ENCODE measurements around the gene RNF43.
A peak's percentile ranks its signal among the peaks of the same experiment; 100 is the strongest.
"Not testable (repeated sequence)": the region's sequence is repeated elsewhere in the genome, so short reads cannot be mapped to it uniquely, and the experiment has no call there.

Gene RNF43

DNA sequence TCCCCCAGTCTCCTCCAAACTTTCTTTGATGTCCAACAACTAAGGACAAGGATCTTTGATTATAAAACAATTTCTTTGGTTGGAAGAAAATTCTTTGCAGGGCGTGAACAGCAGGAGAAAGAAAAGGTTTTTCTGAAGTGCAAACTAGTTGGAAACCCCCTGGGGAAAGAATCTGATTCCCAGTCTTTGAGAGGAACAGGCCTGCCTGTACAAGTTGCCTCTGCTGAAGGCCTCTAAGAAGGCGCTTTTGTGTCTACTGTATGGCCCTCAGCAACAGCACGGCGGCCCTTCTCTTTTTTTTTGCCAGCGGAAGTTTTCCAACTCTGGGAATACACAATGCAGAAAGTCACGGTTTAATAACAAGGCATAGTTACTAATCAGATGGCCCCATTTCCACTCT lies 14.0 kb downstream of the RNF43 start:
- DNase-seq, result peak; percentile 38

DNA sequence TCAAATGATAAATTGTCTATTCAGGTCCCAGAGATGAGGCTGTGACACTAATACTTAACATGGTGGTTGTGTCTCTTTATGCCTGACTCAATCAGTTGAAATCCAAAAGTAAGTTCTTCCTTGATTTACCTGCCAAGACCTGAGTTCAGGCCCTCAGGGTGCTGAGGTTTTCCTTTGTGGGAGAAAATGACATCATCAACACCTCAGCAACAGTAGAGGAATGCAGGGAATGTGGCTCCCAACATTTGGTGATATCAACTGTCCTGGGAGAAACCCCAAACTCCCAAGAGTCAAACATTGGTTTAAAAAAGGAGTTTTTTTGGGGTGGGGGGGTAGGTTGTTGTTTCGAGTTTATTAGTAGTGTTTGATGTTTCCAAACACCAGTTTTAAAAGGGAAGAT lies 14.7 kb downstream of the RNF43 start:
- no peak for DNase-seq

DNA sequence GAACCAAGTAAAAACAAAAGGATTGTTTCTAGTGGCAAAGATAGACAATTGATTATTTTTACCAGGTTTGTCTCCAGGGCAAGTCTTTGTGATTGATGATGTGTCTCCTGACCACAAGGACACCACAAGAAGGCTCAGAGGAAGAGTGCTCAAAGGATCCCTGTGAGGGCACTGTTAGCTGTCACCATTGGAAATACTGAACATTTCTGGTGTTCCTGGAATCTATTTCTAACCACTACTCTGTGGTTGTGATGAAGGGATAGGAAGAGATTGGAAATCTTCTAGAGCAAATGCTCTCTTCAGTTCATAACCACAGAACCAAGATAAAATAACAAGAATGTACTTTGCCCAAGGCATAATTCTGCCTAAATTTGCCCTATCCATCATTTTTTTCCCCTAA lies 15.3 kb downstream of the RNF43 start:
- DNase-seq, result no peak

DNA sequence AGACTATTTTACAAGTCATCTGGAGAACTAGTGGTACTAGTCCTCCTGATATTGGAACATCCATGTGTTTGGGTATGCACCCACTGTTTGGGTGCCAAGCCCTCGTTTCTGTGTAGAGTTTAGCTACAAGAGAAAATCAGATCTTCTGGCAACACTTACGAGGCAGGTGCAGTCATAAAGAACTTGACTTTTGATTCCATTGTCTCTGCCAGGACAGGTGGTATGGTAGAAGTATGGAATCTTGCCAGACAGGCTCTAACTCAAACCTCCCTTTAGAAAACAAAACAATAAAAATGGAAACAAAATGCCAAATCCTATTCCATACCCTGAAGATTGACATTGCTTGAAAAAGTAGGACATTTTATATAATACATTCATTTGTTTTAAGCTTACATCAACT lies 16.0 kb downstream of the RNF43 start:
- peak; percentile 62 for DNase-seq

DNA sequence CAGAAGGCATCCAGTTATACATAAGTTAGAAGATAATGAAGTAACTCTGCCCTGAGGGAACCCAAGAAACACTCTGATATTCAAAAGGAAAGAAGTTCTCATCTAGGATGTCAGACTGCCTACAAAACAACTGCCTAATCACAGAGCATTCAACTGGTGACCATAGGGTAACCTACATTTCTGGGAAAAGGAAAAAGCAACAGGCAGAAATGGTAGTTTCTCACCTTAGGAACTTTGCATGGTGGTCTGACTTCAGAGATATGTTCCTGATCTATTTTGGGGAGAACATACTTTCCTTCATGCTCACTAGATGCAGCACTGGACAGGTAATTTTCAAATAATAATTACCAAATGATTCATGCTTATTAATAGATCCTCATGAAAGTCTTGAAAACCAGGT lies 16.5 kb downstream of the RNF43 start:
- peak; percentile 49 for DNase-seq

DNA sequence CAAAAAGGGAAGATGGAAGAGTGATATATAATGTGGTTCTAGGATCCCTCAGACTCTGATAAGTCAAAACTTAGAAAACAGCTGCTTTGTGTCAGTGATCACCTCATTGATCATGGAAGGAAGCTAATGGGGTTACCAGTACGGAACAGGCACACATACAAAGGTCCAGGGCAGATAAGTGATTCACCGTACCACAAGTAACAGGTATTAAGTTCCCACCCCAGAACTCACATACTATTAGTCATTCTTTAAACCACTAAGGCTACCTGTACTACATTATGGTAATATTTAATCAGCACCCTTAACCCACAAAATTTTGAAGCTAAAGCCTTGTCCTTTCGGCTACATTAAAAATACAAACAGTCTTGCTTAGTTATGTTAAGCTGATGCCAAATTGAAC lies 17.4 kb downstream of the RNF43 start:
- DNase-seq, result no peak

DNA sequence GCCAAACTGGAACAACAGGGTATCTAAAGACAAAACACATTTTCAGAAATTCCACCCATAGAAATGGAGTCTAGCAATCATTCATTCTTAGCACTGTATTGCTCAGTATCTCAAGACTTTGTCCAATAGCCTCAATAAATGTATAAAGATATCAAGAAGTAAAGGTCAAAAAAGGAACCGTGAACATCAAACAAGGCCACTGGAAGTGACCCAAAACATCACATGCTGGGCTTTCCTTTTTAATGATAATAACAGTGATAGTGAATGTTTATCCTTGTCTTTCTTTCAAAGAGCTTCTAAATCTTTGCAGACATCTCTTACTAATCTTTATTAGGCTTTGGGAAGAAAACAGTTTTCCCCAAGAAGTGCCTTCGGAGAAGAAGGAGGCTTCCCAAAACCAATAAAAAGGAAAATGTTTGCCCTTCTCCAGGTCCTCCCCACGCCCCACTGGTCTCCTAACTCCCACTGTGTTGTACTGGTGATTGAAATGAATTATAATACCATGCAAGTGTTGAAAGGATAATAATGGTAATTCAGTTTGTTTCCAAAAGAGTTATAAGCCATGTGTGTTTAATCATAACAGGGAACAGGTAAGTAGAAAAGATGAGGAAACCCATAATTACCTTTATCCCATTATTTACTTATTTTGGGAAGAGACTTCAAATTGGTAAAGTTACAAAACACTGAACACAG lies 18.6 kb downstream of the RNF43 start:
- DNase-seq, result no peak

DNA sequence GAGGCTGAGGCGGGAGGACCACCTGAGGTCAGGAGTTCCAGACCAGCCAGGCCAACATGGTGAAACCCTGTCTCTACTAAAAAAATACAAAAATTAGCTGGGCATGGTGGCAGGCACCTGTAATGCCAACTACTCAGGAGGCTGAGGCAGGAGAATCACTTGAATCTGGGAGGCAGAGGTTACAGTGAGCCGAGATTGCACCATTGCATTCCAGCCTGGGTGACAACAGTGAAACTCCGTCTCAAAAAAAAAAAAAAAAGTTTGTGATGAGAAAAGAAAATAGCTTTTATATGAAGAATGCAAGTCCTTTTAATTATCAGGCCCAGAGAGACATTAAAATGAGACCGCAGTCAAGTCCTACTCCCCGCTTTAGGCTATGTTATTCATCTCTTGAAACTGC lies 19.9 kb downstream of the RNF43 start:
- not testable (repeated sequence) for DNase-seq

DNA sequence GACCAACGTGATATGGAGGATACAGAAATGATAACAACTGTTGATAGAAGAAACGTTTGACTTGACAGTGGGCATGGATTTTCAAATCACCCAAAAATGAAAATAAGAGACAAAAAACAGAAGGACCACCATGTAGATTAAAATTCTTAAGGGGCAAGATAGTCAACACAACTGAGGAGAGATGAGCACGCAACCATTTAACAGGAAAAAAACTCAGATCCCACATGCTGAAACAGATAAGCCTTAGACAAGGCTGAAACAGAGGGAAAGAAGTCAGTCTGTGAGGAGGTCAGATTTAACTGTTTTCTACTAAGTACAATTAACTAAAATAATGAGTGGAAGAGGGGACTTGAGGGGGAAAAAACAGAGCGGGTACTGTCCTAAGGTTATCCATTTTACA lies 21.2 kb downstream of the RNF43 start:
- DNase-seq, result no peak

DNA sequence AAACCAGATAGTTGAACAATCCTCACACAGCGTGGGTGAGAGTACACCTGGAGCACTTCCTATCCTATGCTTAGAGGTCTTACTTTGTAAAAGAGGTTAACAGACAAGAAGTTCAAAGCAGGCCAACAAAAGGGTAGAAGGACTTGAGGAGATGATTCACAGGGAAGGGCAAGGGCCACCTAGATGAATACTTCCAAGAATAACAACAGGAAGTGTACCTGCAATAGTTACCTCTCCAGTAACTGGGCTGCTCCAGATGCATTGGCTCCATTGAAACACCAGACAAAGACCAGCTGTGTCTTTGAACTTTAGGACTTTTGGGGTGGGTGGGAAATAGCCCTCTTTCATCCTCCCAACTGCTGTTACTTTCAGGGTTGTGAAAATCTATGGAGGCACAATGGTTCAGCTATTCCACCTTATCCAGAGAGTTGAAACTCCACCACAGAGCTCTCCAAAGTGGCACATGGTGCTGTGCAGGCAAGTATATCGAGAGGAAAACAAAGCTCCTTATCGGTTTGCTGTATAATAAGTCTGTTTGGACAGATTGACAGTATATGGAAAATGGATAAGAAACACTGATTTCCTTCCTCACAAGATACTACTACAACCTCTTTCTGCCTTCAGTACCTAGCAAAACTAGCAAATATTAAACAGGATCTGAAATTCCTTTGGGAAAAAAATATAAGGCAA lies 22.7 kb downstream of the RNF43 start:
- no peak for DNase-seq

DNA sequence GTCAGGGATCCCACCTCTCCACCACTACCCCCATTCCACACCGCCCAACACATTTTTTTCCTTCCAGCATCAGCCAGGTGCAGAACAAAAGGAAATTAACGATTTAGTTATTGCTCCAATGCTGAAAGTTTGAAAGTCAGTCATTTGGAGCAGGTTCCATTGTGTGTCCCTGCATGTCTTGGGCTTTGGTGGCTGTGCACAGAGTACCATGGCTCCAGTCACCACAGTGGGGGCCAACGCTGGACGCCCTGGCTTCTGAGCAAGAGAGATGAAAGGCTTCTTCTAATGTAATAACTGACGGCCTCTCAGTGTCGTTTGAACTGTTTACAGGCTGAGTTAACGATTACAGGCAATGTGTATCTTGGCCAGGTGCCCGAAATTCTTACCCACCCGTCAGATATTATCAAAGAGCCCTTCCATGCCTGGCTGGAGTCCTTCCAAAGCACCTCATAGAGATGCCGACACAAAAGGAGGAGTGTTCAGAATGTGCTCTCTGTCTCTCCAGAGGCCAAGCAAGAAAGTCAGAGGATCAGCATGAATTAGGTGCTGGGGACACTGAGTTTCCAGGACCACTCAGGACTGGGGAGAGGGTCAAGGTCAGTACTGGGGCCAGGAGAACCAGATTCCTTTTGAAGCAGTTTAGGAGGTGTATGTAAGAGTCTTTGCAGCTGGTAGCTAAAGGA lies 25.9 kb downstream of the RNF43 start:
- DNase-seq, result peak; percentile 79

DNA sequence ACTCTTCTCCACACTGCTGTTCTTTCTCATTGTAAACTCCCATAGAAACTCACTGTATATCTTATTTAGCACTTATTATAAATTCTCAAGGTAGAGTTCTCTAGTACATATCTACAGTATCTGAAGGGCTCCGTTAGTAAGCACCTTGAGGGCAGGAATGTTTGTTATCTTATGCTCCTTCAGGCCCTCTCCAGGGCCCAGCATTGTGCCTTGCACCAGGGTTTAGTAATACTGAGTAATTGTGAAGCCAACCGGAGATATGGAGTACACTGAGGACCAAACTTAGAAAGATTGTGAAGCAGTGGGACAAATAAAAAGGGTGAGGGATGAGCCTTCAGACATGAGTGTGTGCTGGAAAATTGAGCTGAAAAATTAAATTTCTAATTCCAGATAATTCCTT lies 26.4 kb downstream of the RNF43 start:
- no peak for DNase-seq

DNA sequence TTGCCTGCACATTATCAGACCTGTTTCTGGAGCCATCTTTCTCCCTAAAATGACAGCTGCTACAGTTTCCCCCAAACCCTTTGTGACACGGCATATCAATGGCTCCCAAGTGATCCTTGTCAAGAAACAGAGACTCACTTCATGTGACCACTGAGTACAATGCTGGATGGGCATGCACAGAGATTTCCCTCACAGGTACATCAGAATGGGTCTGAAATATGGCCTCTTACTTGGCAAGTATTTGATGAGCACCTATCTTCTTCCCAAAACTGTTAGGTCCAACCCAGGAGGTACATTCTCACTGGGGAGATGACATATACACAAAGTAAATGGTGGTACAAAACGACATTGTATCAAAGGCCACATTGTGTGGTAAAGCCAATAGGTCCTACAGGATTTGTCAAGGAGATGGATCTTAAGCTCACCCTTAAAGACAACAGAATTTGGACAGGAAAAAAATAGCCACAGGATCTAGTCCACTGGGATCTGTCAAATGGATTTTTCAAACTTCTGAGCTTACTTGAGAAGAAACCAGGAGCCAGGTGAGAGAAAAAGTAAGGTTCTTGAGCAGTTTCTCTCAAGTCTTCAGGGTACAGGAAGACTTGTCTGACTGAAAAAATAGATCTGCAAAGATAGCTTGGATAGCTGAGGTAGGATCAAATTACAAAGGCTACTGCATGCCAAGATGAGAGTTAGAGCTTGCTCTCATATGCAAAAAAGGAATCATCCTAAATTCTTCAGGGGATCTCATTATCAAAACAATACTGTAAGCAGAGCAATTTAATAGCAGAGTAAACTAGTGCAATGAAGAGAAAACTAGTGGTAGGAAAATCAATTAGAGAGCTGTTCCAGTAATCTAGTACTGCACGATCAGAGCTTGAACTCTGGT lies 28.8 kb downstream of the RNF43 start:
- no peak for DNase-seq

DNA sequence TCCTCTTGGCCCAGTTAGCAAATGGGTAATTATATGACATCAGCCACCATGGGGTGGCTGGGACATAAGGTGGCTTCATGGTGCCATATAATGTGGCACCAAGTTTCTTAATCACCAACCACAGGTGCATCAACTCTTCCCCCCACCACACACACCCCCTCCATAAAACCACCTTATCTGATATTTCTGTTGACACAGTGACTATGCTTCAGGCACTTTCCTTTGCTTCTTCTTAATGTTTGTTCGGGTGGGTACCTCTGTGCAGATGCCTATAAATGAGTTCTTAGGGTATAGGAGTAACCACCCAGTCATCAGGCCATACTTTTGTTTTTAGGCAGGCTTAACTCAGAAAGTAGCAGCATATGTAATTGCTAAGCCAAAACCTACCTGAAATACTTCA lies 29.5 kb downstream of the RNF43 start:
- DNase-seq, result no peak

DNA sequence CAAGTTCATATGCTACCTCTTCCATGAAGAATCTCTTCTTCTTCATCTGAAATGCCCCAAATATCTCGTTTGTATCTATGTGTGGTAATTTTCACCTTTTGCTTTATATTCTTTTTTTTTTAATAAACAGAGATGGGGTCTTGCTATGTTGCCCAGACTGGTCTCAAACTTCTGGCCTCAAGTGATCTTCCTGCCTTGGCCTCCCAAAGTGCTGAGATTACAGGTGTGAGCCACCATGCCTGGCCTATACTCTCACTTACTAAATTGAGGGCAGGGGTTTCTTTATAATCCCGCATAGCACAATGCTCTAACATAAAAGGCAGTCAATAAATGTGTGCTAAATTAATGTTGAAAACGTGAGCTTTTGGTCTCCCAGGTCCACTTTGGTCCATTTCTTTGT lies 30.6 kb downstream of the RNF43 start:
- no peak for DNase-seq

DNA sequence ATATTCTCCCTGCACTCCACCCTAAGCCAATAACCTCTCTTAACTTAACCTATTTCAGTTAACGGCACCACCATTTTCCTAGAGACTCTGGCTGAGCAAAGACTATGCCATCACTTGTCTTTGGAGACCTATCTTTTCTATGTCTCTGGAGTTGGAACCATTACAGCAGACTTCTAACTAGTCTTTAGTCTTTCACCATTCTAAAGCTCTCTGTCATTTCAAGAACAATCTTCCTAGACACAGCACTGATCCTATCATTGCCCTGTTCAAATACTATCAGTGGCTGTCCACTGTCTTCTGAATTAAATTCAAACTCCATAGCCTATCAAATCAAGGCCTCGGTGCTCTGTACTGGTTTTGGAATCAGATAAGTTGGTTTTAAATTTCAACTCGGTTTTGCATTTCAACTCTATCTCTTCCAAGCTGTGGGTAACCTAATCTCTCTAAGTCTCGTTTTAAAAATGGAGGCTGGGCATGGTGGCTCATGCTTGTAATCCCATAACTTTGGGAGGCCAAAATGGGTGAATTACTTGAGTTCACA lies 31.9 kb downstream of the RNF43 start:
- no peak for DNase-seq

DNA sequence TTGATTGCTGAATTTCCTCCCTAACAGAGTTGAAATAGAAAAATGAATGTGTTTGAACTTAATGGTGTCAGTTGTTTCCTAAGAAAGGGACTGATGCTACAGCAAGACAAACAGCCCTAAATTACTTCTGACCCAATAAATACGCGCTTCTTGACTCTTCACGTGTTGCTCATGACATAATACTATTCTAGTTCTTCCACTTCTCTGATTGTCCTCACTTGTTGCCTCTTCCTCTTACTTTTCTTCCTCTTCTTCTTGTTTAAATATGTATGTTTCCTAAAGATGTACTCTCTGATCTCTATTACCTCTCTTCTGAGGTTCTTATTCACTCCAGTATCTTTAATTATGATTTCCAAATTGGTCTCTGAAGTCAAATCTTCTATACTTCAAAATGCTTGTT lies 32.4 kb downstream of the RNF43 start:
- DNase-seq, result no peak

DNA sequence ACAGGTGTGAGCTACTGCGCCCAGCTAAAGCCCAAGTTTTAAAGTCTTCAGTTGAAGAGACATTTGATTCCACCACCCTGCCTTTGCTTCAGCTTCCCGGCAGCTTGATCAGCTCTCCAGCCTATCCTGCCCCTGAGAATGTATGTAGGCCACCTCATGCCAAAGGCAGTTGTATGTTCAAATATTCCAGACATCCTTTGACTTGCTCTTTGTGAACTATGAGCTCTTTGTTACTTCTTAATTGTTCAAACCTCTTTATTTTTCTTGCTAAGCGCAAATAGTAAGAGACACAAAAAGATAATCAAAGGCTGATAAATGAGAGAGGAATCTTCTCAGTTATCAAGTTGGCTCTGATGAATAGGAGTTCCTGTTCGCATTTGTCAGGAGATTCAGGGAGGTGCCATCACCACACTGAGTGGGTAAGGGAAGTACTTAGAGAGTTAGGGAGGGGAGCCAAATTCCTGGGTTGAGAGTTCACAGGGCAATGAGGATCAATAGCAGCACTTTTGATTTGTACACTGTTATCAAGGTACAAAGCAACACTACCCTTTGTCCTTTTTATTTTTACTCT lies 33.4 kb downstream of the RNF43 start:
- DNase-seq, result no peak

DNA sequence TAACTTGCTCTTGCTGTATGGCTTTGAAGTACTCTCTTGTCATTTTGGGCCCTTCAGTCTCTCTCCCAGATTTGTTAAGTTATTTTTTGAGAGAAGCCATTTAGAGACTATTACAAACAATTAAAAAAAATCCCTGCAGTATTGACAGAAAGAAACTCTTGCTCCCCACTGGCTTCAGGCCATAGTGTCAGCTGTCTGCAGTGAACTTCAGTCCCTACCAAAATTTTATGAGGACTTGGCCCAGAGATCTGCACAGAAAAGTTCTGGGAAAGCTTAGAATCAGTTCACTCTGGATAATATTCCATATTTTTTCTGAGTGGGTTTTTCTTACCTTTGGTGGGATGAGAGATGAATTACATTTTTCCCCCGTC lies 34.5 kb downstream of the RNF43 start:
- no peak for DNase-seq

DNA sequence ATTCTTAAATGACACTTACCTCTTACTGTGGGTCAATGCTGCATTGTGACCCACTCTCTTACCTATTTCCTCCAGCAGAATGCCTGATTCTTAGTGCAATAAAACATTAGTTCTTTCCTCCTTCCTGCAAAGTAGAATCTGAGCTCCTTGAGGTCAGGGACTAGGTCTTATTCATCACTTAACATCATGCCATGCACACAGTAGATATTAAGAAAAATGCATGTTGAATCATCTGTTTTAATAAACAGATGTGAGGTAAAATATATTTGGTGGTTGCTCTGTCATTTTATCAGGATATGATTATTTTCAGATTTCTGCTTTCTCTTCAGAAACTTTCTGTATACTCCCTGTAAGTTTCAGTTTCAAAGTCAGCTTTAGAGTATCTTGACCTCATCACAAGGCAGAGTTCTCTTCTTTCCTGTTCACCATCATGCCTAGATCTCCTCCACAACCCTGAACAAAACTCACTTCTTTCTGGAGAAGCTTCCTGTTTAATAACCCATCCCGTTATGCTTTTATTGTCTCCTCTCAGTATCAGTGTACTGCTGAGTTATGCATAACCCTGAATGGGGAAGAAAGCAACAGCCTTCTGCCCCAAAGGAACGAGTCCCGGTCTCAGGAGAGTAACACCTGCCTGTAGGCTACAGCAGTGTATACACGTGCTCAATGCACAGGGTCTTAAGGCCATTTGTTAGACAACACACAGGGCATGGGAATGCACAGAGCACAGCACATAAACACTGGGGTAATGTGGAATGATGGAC lies 35.0 kb downstream of the RNF43 start:
- DNase-seq, result no peak

DNA sequence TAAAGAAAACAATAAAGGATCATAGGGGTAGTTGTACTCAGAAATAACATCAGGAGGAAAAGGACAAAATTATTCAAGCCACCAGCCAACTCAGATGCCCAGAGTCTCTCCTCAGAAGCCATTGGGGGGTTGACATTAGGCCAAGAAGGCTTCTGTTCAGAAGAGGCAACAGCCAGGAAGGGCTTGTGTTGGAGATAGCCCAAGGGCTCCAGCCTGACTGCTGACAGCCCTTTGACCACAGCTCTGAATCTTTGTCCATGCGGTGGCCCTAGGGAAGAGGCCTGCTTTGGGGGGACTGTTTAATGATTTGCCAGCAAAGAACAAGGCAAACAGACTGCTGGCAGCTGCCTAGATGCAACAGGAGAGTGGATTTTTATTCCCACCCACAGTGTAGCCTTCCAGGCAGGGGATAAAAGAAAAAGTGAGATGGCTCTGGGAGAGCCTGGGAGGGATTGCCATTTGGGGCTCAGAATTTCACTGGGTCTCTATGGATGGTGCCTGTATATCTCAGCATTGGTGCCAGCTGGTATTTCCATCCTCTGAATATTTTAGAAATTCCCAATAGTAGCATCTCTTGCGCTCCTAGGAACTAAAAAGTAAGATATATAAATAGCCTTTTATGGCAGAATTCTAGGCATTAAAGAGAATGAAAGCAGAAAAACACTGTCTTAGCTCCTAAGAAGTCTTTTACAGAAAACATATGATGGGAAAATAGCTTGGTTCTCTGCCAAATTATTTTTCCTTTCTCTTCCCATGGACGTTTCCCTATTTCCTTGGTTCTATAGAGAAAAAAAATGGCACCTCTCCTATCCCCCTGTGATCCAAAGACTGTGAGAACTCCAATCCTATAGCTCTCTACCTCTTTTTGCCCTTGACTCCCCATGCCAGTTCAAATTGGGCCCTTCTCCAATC lies 36.0 kb downstream of the RNF43 start:
- DNase-seq, result no peak

Data from DMS79 treated with DMSO at 0.1 percent for 48 hours (cell line).